Endothelial cell of umbilical vein (primary cell): ENCODE data around the gene TARM1.
A peak's percentile ranks its signal among the peaks of the same experiment; 100 is the strongest.

Experiments
- EZH2 ChIP-seq: IDR thresholded peaks from 2 replicates; pipeline ENCODE4 v1.6.1; 2012; ENCODE audit warnings: borderline replicate concordance, low read depth, mild to moderate bottlenecking, moderate library complexity, low read length, inconsistent platforms; ENCODE audit not compliant: severe bottlenecking
- FOS ChIP-seq: IDR thresholded peaks from 2 replicates; pipeline ENCODE4 v1.6.1; 2011; ENCODE audit warnings: mild to moderate bottlenecking, low read length, moderate library complexity, borderline replicate concordance; ENCODE audit not compliant: insufficient read depth
- GATA2 ChIP-seq: IDR thresholded peaks from 2 replicates; pipeline ENCODE4 v1.7.0; 2011; ENCODE audit warnings: low read depth, mild to moderate bottlenecking, moderate library complexity, mixed read lengths, low read length; ENCODE audit not compliant: insufficient read length, insufficient read depth
- JUN ChIP-seq: IDR thresholded peaks from 2 replicates; pipeline ENCODE4 v1.6.1; 2011; ENCODE audit warnings: borderline replicate concordance, low read depth; ENCODE audit not compliant: insufficient read length, insufficient read depth
- MYC ChIP-seq: IDR thresholded peaks from one replicate; pipeline ENCODE4 v1.6.1; 2011; ENCODE audit warnings: mild to moderate bottlenecking, low read depth, low read length
- POLR2A ChIP-seq: IDR thresholded peaks from 2 replicates; pipeline ENCODE4 v1.6.1; 2012; ENCODE audit warnings: low read depth, mild to moderate bottlenecking, control low read depth, low read length
- POLR2AphosphoS5 ChIP-seq: IDR thresholded peaks from 2 replicates; pipeline ENCODE4 v1.6.1; 2012; ENCODE audit warnings: low read depth, mild to moderate bottlenecking, control low read depth, low read length, moderate library complexity; ENCODE audit not compliant: insufficient read depth
- TF ChIP-seq, protein P1 (sequence below), 2 donors: IDR thresholded peaks; 1 replicate in 1 of 2; 2 replicates in 1 of 2; pipeline ENCODE4 v1.5.1; 2011; ENCODE audit warnings: low read length in 2 of 2, mild to moderate bottlenecking in 2 of 2, moderate library complexity in 2 of 2, control low read depth in 1 of 2, inconsistent platforms in 1 of 2, low read depth in 1 of 2; ENCODE audit not compliant: insufficient read depth in 1 of 2; ENCODE audit errors: extremely low read depth in 1 of 2
- TF ChIP-seq, protein P2 (sequence below): IDR thresholded peaks from 2 replicates; pipeline ENCODE4 v1.6.1; 2011; ENCODE audit not compliant: insufficient read depth, insufficient read length

GRCh38 chr19:54029930-54030490 lies 51.2 kb downstream of the TARM1 start:
- TF ChIP-seq, protein P1, sequence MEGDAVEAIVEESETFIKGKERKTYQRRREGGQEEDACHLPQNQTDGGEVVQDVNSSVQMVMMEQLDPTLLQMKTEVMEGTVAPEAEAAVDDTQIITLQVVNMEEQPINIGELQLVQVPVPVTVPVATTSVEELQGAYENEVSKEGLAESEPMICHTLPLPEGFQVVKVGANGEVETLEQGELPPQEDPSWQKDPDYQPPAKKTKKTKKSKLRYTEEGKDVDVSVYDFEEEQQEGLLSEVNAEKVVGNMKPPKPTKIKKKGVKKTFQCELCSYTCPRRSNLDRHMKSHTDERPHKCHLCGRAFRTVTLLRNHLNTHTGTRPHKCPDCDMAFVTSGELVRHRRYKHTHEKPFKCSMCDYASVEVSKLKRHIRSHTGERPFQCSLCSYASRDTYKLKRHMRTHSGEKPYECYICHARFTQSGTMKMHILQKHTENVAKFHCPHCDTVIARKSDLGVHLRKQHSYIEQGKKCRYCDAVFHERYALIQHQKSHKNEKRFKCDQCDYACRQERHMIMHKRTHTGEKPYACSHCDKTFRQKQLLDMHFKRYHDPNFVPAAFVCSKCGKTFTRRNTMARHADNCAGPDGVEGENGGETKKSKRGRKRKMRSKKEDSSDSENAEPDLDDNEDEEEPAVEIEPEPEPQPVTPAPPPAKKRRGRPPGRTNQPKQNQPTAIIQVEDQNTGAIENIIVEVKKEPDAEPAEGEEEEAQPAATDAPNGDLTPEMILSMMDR (IDR thresholded peaks at IDR 0.05; ENCODE audit: extremely low read depth in 1 of 2, insufficient read depth in 1 of 2, low read depth in 1 of 2, low read length in 2 of 2), result peak; percentile 61 to 72
- TF ChIP-seq JUN, result no peak
- TF ChIP-seq EZH2, result no peak
- TF ChIP-seq POLR2AphosphoS5, result no peak
- TF ChIP-seq MYC, result no peak
- no peak for TF ChIP-seq FOS
- TF ChIP-seq, protein P2, sequence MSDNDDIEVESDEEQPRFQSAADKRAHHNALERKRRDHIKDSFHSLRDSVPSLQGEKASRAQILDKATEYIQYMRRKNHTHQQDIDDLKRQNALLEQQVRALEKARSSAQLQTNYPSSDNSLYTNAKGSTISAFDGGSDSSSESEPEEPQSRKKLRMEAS, result no peak
- TF ChIP-seq POLR2A, result no peak
- TF ChIP-seq GATA2, result no peak
